GM19467 (cell line): ENCODE data around the gene SEMA4G.

ENCODE experiments used
- ATAC-seq: cut with Tn5 transposase; IDR thresholded peaks from one replicate; pipeline ENCODE4 v1.9.1; 2021; ENCODE audit warnings: mild to moderate bottlenecking, moderate library complexity; ENCODE audit not compliant: unreplicated experiment

Gene SEMA4G

DNA sequence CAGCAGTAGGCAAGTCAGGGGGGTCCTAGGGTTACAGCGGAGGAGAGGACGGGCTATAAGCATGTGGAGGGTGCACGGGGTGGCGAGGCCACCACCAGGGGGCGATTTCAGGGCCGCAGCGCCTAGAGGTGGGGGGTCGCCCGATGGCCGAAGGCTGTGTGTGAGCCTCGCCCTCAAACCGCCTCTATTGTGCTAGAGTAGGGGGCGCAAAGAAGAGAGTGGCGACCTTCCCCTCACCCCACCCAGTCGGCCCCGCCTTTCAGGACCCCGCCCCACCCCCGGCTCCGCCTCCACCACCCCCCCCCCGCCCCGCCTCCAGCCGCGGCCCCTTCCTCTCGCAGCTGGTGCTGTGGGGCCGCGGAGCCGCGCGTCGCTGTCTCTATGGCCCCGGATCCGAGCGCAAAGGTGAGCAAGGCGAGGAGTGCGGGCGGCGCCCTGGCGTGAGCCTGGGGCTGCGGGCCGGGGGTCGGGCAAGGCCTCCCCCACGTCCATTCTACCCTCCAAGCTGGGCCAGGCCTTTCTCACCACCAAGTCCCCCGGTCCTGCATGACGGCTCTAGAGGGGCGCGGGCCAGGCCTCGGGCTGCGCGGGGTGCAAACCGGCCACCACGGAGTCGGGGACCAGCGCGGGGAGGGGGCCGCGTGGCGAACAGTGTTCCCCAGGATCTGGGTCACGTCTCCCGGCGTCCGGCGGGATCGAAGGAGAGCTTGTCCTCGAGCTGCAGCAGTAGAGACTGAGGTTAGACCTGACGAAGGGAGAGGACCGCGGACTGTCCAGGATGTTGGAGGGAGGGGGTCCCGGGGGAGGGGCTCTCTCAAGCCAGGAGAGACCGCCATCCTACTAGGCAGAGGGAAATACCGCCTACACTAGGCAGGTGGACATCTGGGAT lies at the start of gene SEMA4G:
TSS of gene SEMA4G (plus strand) at position 318 of the 889 bp plus-strand sequence. CDS start 3,409 bp downstream, outside the sequence.
- ATAC-seq: no peak

- no peak for ATAC-seq
Measured at GRCh38 chr10:100923580-100923979, 45.7 kb upstream of the SEMA4G start.

DNA sequence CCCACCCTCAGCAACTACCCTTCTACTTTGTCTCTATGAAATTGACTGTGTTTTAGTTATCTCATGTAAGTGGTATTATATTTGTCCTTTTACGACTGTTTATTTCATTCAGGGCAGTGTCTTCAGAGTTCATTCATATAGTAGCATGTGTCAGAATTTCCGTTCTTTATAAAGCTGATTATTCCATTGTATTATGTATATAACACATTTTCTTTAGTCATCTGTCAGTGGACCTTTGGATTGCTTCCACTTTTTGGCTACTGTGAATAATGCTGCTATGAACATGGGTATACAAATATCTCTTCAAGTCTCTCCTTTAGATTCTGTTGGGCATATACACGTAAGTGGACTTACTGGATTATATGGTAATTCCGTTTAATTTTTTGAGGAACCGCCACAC lies 42.0 kb upstream of the SEMA4G start:
- no peak for ATAC-seq

GRCh38 chr10:100928039-100928438 lies 41.3 kb upstream of the SEMA4G start:
- ATAC-seq: no peak

- ATAC-seq: no peak
Measured at GRCh38 chr10:100930368-100930767, 38.9 kb upstream of the SEMA4G start.

DNA sequence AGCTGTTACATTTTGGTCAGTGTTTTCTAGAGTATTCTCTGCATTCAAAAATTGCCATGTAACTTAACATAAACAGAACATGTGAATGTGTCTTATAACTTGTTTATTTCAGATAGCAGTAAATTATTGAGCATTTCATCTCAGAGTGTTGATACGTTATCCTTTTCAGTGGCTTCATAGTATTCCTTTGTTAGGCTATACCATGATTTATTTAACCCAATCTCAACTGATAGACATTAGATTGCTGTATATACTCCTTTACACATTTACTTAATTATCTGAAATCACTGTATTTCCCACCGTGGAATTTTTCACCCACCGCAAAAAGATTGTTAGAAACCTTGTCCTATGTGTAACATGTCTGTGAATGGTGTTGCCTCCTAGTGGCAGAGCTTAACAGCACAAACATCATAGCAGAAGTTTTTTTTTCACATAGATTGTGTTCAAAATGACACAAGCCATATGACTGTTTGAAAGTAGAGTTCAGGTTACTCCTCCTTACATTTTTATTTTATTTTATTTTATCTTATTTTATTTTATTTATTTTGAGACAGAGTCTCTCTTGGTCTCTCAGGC lies 35.1 kb upstream of the SEMA4G start:
- no peak for ATAC-seq

GRCh38 chr10:100939763-100940344 lies 29.4 kb upstream of the SEMA4G start:
- no peak for ATAC-seq

GRCh38 chr10:100942229-100942628 lies 27.1 kb upstream of the SEMA4G start:
- ATAC-seq: no peak

DNA sequence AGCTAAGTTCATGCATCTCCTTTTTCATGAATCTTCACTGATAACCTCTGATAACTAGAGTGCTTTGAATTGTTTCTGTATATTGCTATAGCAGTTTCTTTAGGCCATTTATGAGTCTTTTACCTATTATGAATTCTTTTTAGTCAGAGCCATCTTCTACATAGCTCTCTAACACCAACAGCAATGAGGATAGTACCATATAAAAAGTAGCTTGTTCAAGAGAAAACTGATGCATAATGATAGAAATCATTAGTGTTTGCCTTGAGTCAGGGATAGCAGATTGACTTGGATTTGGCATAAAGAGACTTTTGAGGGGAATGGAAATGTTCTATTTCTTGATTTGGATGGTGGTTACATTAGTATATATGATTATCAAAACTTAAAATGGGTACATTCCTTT lies 25.8 kb upstream of the SEMA4G start:
- ATAC-seq: no peak

GRCh38 chr10:100945754-100946153 lies 23.6 kb upstream of the SEMA4G start:
- ATAC-seq: no peak

GRCh38 chr10:100948916-100949315 lies 20.4 kb upstream of the SEMA4G start:
- ATAC-seq: no peak

DNA sequence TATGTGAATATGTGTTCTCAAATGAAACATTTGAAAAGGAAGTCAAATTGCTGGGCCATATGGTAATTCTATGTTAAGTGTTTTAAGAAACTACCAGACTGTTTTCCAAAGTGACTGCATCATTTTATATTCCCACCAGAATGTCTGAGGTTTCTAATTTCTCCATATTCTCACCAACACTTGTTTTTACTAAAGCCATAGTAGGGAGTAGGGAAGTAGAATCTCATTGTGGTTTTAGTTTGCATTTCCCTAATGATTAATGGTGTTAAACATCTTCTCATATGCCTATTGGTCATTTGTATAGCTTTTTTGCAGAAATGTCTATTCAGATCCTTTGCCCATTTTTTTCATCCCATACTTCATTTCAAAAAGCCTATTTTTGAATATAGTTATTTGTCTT lies 9.1 kb upstream of the SEMA4G start:
- no peak for ATAC-seq

DNA sequence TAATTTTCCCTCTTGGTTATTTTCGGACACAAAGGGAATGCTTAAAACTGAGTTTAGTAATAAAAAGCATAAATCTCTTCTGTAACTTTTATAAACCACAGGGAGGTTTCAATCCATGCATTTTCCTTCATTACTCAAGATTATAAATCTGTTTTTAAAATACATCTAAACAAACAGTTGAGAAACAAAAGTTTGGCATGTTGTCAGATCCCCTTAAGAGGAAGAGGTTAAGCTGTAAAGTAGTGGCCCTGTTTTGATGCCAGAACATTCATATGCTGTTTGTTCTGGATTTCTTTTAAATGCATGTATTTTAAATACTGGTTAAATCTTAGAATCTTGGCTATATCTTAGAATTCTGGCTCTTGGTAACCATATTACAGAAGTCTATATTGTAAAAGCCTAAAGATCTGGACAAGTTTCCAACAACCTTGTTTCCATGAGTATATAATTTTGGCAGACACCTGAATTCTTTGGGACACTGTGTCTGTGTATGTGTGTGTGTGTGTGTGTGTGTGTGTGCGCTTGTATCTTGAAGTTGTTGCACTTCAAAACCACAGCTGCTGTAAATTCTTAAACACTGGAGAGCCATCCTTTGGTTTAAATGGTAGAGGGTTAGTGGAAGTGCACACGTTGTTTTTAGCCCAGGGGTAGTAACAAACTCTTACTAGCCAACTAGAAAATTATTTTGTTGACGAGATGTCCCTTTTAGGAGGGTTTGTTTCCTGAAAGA lies 6.8 kb upstream of the SEMA4G start:
- no peak for ATAC-seq

DNA sequence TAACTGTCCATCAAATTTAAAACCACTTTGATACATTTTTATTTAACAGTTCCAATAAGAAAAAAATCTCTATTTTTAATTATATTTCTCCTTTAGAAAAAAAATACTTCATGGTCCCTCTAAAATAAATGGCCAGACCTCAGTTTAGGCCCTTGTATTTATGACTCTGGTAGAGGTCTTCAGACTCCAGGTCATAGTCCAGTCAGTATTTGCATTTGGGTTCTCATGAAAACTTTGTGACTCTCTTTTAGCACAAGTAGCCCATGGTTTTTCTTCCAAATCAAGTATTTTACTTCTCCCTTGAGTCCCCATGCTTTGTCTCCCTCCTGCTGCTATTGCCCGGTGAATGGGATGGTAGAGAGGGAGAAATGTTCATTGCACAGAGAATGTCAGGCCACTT lies 5.5 kb upstream of the SEMA4G start:
- ATAC-seq: no peak

GRCh38 chr10:100965820-100966219 lies 3.5 kb upstream of the SEMA4G start:
- ATAC-seq: no peak

DNA sequence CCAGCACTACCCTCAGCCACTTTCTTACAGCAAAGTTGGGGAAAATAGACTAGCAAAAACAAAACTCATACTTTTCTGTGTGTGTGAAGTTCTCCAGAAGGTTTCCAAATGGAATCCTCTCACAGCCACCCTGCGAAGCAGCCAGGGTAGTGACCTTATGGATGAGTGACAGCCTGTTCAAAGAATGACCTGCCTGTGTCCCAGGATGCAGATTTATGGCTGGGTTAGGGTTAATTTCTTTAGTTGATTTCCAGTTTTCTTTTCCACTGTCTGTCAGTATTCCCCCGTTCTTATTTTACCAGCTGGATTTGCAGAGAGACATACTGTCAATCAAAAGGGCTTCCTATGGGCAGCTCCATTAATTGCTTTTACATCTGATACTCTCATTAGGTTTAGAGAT lies 2.4 kb upstream of the SEMA4G start:
- ATAC-seq: no peak

- no peak for ATAC-seq
Measured at GRCh38 chr10:100967332-100967731, 2.0 kb upstream of the SEMA4G start.

- no peak for ATAC-seq
Measured at GRCh38 chr10:100968062-100968736, 1.1 kb upstream of the SEMA4G start.

GRCh38 chr10:100968863-100969186 lies 479 bp upstream of the SEMA4G start:
- no peak for ATAC-seq

GRCh38 chr10:100970076-100970913 lies 991 bp downstream of the SEMA4G start:
- no peak for ATAC-seq
